GM21737 (cell line): ENCODE data around the gene KLHL30.
"Not testable (repeated sequence)": the region's sequence is repeated elsewhere in the genome, so short reads cannot be mapped to it uniquely, and the experiment has no call there.

Experiments
- ATAC-seq: cut with Tn5 transposase; IDR thresholded peaks from one replicate; pipeline ENCODE4 v1.9.1; 2021; ENCODE audit warnings: mild to moderate bottlenecking, moderate library complexity; ENCODE audit not compliant: unreplicated experiment

KLHL30 gene

GRCh38 chr2:238159661-238160205 lies 21.3 kb downstream of the KLHL30 start:
- no peak for ATAC-seq

DNA sequence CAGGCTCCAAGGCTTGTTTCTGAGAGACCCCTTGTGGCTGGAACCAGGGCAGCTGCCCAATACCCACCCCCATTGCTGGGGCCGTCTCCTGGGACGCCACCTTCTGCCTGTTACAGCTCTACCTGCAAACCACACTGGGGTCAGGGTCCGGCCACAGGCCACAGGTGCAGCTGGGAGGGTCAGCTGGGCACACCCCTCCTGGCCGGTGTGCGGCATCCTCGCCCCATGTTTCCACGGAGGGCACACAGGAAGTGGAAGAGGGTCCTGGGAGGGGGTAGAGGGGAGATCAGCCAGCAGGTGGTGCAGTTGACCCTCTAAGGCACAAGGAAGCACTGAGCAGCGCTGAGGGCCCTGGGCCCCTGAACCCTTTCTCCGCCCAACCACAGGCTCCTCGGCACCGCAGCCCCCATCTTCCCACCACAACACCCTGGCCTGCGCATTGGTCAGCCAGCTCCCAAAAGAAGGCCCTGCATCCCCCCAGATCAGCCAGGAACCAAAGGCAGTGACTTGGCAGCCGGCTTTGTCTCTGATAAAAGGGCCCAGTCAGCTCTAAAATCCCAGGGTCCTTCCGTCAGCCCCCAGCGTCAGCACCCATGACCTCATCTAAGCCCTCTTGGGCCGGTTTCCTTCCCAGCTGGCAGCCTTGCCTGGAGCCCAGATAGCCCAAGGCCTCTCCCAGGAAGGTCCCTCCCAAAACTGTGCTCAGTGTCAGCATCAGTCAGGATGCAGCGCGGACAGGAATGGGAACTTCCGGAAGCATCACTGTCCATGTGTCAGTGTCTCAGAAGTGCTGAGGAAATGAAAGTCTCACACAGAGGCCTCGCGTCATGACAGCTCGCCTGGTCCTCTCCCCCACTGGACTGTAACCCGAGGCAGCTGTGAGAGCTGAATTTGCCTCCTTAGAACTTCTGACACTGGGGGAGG lies 22.0 kb downstream of the KLHL30 start:
- no peak for ATAC-seq

GRCh38 chr2:238161291-238162051 lies 23.0 kb downstream of the KLHL30 start:
- ATAC-seq = no peak

GRCh38 chr2:238162251-238162845 lies 23.9 kb downstream of the KLHL30 start:
- no peak for ATAC-seq

GRCh38 chr2:238162846-238163441 lies 24.5 kb downstream of the KLHL30 start:
- no peak for ATAC-seq

GRCh38 chr2:238163481-238164198 lies 25.2 kb downstream of the KLHL30 start:
- no peak for ATAC-seq

GRCh38 chr2:238164906-238165287 lies 26.4 kb downstream of the KLHL30 start:
- no peak for ATAC-seq

DNA sequence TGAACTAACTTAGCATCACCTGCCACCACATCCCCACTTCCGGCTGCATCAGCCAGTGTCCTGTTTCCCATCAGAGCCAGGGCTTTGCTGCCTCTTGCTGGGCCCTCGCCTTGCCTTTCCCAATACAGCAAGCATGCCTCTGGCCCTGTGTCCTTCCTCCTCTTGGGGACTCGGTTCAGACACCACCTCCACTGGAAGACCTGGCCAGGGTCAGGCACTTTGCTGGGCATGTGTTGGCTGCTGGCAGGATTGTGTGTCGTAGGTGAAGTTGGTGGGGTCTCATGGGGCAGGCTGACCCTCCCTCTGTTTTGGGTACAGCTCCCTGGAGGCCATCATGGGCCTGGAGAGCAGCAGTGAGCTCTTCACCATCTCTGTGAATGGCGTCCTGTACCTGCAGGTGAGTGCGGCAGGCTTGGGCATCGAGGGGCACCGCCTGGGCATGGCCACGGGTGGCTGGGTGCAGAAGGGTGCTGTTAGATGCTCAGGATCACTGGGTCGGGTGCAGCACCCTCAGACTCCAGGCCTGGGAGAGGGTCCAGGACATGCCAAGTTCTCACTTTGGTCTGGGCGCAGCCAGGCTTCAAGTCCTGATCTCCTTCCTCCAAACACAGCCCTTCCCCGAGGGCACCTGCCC lies 26.9 kb downstream of the KLHL30 start:
- ATAC-seq = no peak

- ATAC-seq = no peak
These were observed 28.2 kb downstream of the KLHL30 start for GRCh38 chr2:238166391-238167343.

DNA sequence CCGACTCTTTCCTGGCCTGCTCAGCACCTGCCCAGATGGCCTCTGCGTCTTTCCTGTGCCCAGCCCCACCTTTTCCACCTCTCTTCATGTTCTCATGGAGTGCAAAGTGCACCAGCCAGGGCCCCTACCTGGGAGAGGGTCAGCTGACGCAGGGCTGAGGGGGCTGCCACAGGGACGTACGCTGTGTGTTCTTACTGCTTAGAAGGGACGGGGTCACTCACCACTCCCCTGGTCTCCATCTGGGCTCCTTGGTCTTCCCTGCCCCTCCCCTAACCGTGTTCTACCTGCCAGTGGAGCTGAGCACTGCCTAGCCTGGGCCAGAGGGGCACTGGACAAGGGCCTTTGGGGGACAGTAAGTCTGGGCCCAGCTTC lies 28.9 kb downstream of the KLHL30 start:
- ATAC-seq = no peak

GRCh38 chr2:238167761-238168160 lies 29.3 kb downstream of the KLHL30 start:
- ATAC-seq = no peak

GRCh38 chr2:238168196-238169047 lies 30.0 kb downstream of the KLHL30 start:
- no peak for ATAC-seq

- no peak for ATAC-seq
These were observed 30.7 kb downstream of the KLHL30 start for GRCh38 chr2:238169048-238169707.

GRCh38 chr2:238169708-238170251 lies 31.3 kb downstream of the KLHL30 start:
- ATAC-seq = no peak

- ATAC-seq = no peak
These were observed 32.1 kb downstream of the KLHL30 start for GRCh38 chr2:238170386-238171071.

DNA sequence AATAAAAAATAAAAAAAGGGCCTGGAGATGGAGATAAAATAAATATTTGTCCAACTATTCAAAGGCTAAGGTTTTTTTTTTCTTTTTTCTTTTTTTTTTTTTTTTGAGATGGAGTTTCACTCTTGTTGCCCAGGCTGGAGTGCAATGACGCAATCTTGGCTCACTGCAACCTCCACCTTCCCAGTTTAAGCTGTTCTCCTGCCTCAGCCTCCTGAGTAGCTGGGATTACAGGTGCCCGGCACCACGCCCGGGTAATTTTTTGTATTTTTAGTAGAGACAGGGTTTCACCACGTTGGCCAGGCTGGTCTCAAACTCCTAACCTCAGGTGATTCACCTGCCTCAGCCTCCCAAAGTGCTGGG lies 32.6 kb downstream of the KLHL30 start:
- ATAC-seq = not testable (repeated sequence)
